MM.1S (cell line): ENCODE measurements around the gene LIN28B.

Experiments used
- DNase-seq: peaks from one replicate; pipeline ENCODE4 v3.0.0-alpha.2; 2015
- H2AFZ ChIP-seq: fragments of 300-600 bp; sonication (generic); 2 replicates; pipeline ENCODE4 v1.6.0; 2016; ENCODE audit warnings: antibody characterized with exemption, low read length
- H3F3A ChIP-seq: fragments of 300-600 bp; sonication (generic); 2 replicates; pipeline ENCODE4 v1.6.1; 2016; ENCODE audit warnings: mild to moderate bottlenecking, antibody characterized with exemption, low read length, moderate library complexity, mixed read lengths; ENCODE audit not compliant: insufficient read depth
- H3K27ac ChIP-seq: fragments of 300-600 bp; sonication (generic); 2 replicates; pipeline ENCODE4 v1.5.1; 2016; ENCODE audit warnings: mild to moderate bottlenecking, low read length
- H3K27me3 ChIP-seq: fragments of 300-600 bp; sonication (generic); replicated peaks from 2 replicates; pipeline ENCODE4 v1.6.0; 2016; ENCODE audit warnings: low read length; ENCODE audit not compliant: insufficient read depth
- H3K36me3 ChIP-seq: fragments of 300-600 bp; sonication (generic); replicated peaks from 2 replicates; pipeline ENCODE4 v1.6.1; 2016; ENCODE audit warnings: mild to moderate bottlenecking, low read length, mixed read lengths; ENCODE audit not compliant: insufficient read depth
- H3K4me1 ChIP-seq: fragments of 300-600 bp; sonication (generic); 2 replicates; pipeline ENCODE4 v1.6.1; 2016; ENCODE audit warnings: low read length, mixed read lengths
- H3K4me2 ChIP-seq: fragments of 300-600 bp; sonication (generic); 2 replicates; pipeline ENCODE4 v1.6.0; 2016; ENCODE audit warnings: low read depth, low read length
- H3K4me3 ChIP-seq: fragments of 300-600 bp; sonication (generic); 2 replicates; pipeline ENCODE4 v1.5.1; 2016; ENCODE audit warnings: low read length, mixed read lengths
- H3K79me2 ChIP-seq: fragments of 300-600 bp; sonication (generic); 2 replicates; pipeline ENCODE4 v1.6.1; 2016; ENCODE audit warnings: mixed run types, low read length, mixed read lengths
- H3K9ac ChIP-seq: fragments of 300-600 bp; sonication (generic); 2 replicates; pipeline ENCODE4 v1.6.1; 2016; ENCODE audit warnings: low read length, mixed read lengths
- H3K9me2 ChIP-seq: fragments of 300-600 bp; sonication (generic); replicated peaks from 2 replicates; pipeline ENCODE4 v1.6.1; 2016; ENCODE audit warnings: mild to moderate bottlenecking, low read length, mixed read lengths; ENCODE audit not compliant: insufficient read depth
- H3K9me3 ChIP-seq: fragments of 300-600 bp; sonication (generic); replicated peaks from 2 replicates; pipeline ENCODE4 v1.6.1; 2016; ENCODE audit warnings: mild to moderate bottlenecking, low read length, mixed read lengths; ENCODE audit not compliant: insufficient read depth
- H4K20me1 ChIP-seq: fragments of 300-600 bp; sonication (generic); 2 replicates; pipeline ENCODE4 v1.6.1; 2016; ENCODE audit warnings: mild to moderate bottlenecking, low read length, moderate library complexity, mixed read lengths; ENCODE audit not compliant: insufficient read depth
- EZH2 ChIP-seq: fragments of 300-600 bp; sonication (generic); optimal IDR thresholded peaks from 2 replicates; pipeline ENCODE3; 2017; ENCODE audit warnings: low read depth, mild to moderate bottlenecking, antibody characterized with exemption, low read length, mixed read lengths
- EZH2phosphoT487 ChIP-seq: fragments of 300-600 bp; sonication (generic); IDR thresholded peaks from 2 replicates; pipeline ENCODE4 v1.6.1; 2018; ENCODE audit warnings: antibody characterized with exemption, low read length
- TF ChIP-seq, protein P1 (sequence below): fragments of 300-600 bp; sonication (generic); IDR thresholded peaks from 2 replicates; pipeline ENCODE4 v1.5.1; 2016; ENCODE audit warnings: antibody characterized with exemption, low read length, mixed read lengths

The LIN28B gene

DNA sequence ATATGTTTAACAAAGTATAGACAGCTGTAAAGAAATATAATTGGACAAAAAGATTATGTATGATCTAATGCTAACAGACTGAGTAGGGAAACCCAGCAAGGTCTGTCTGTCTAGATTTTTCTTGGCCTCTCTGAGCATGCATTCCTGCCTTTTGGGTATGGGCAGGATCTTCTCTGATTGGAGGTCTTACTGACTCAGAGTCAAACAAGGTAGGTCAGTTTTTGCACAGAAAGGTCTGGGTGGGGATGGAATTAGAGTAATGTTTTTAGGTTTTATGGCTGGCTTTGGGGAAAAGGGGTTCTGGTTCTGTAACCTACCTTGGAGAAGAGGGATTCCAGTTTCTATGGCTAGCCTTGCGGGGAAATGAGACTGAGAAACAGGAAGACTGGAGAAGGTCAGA, 65.5 kb downstream of the LIN28B start:
- Histone ChIP-seq H3F3A (no peaks in the 10 kb centered on the region), H2AFZ (no peak overlapping the region), H3K4me1 (no peaks in the 10 kb centered on the region), H3K36me3 (no peaks in the 10 kb centered on the region), H3K9me2 (no peaks in the 10 kb centered on the region), H3K4me2 (no peak overlapping the region), H3K27me3 (no peaks in the 10 kb centered on the region), H3K9me3 (no peaks in the 10 kb centered on the region), H4K20me1 (no peaks in the 10 kb centered on the region), H3K27ac (no peak overlapping the region), H3K4me3 (no peak overlapping the region), H3K9ac (no peak overlapping the region), H3K79me2 (no peaks in the 10 kb centered on the region)
- TF ChIP-seq EZH2phosphoT487 (no peak), EZH2 (no peak)
- TF ChIP-seq, protein P1, sequence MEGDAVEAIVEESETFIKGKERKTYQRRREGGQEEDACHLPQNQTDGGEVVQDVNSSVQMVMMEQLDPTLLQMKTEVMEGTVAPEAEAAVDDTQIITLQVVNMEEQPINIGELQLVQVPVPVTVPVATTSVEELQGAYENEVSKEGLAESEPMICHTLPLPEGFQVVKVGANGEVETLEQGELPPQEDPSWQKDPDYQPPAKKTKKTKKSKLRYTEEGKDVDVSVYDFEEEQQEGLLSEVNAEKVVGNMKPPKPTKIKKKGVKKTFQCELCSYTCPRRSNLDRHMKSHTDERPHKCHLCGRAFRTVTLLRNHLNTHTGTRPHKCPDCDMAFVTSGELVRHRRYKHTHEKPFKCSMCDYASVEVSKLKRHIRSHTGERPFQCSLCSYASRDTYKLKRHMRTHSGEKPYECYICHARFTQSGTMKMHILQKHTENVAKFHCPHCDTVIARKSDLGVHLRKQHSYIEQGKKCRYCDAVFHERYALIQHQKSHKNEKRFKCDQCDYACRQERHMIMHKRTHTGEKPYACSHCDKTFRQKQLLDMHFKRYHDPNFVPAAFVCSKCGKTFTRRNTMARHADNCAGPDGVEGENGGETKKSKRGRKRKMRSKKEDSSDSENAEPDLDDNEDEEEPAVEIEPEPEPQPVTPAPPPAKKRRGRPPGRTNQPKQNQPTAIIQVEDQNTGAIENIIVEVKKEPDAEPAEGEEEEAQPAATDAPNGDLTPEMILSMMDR: no peak
- DNase-seq: no peak

- H3K9me3 ChIP-seq: no peaks in the 10 kb centered on the region
- no peaks in the 10 kb centered on the region for H3K79me2 ChIP-seq
- no peaks in the 10 kb centered on the region for H3F3A ChIP-seq
- no peaks in the 10 kb centered on the region for H4K20me1 ChIP-seq
- H3K9me2 ChIP-seq: no peaks in the 10 kb centered on the region
- H3K4me2 ChIP-seq: no peak overlapping the region
- H3K4me1 ChIP-seq: no peaks in the 10 kb centered on the region
- H3K36me3 ChIP-seq: no peaks in the 10 kb centered on the region
- DNase-seq: no peak
- no peak overlapping the region for H3K27ac ChIP-seq
- TF ChIP-seq EZH2phosphoT487 (no peak), EZH2 (no peak)
- TF ChIP-seq, protein P1: no peak
- no peak overlapping the region for H3K9ac ChIP-seq
- H3K4me3 ChIP-seq: no peak overlapping the region
- no peaks in the 10 kb centered on the region for H3K27me3 ChIP-seq
- H2AFZ ChIP-seq: no peak overlapping the region
These were observed 67.9 kb downstream of the LIN28B start for GRCh38 chr6:105024803-105025202.

DNA sequence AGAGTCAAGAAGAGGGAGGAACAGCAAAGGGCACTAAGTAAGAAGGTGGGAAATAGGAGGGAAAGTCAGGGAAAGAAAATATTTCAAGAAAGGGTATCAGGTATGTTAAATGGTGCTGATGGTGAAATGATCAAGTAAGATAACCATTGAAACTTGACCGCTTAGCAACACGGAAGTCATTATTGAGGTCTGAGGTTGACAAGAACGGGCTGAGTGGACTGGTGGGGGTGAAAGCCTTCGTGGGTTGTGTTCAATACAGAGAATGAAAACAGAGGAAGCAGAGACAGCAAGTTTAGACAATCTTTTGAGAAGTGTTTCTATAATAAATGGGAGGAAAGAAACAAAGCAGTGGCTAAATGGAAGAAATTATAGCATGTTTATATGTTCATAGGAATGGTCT, 72.0 kb downstream of the LIN28B start:
- Histone ChIP-seq H3K4me2 (no peak overlapping the region), H3K9me2 (no peaks in the 10 kb centered on the region), H3K9me3 (no peaks in the 10 kb centered on the region), H4K20me1 (no peaks in the 10 kb centered on the region), H3K27me3 (no peaks in the 10 kb centered on the region), H3K9ac (no peak overlapping the region), H3K79me2 (no peaks in the 10 kb centered on the region), H3K36me3 (no peaks in the 10 kb centered on the region), H3K4me3 (no peak overlapping the region), H3K27ac (no peak overlapping the region), H3K4me1 (no peaks in the 10 kb centered on the region), H2AFZ (no peak overlapping the region), H3F3A (no peaks in the 10 kb centered on the region)
- TF ChIP-seq EZH2phosphoT487: no peak
- TF ChIP-seq, protein P1: no peak
- no peak for TF ChIP-seq EZH2
- no peak for DNase-seq
